Measurements from ENCODE around the gene IMPA2. TPM values are rescaled to one million over a fixed set of nuclear protein-coding genes. Genes with fewer than 3 reads are reported as not detected.

IMPA2 gene
- total and polyA plus RNA-seq, 2 of the 8 experiments (the other 6 are each of a cell fraction or from before 2014, with no cell fraction given): 102 to 140 TPM

DNA sequence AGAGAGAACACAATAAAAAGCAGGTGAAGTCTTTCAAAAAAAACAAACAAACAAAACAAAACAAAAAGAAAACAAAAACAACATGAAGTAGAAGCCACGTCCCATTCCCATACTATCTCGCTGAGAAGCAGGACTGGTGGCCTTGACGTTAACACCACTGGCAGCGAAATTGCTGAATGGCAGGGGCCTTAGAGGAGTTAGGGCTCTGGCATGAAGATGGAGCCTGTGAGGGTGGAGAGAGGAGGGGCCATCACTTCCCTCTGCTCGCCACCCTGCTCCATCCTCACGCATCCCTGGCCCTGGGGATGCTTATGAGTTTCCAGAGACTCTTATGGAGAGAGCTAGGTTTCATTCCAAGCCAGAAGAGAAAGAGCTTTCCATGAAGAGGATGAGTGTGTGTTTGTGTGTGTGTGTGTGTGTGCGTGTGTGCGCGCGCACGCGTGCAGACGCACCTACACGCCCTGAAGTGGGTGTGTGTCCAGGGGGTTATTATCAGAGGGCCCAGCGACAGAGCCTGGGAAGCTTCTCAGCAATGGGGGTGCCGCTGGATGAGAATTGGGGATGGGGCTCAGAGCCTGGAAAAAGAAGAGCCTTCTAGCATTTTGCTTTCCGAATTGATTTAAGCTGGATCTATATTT is 20.4 kb upstream of the IMPA2 start (continued):
- TF ChIP-seq HDAC6 (IDR thresholded peaks at IDR 0.05; ENCODE audit: low read depth, low read length) (no peak), GABPA (IDR thresholded peaks at IDR 0.05; ENCODE audit: borderline replicate concordance, insufficient read depth, low read length) (no peak), CBX5 (IDR thresholded peaks at IDR 0.05; ENCODE audit: low read depth, low read length) (no peak), SP2 (IDR thresholded peaks at IDR 0.05; ENCODE audit: low read length) (no peak)
- TF ChIP-seq, protein P1, sequence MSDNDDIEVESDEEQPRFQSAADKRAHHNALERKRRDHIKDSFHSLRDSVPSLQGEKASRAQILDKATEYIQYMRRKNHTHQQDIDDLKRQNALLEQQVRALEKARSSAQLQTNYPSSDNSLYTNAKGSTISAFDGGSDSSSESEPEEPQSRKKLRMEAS (IDR thresholded peaks at IDR 0.05): no peak

Measured in H1 (cell line).